ENCODE results near the gene KCTD4.

GRCh38 chr13:45178349-45179162 is 22.3 kb downstream of the KCTD4 start:
- no peak for TF ChIP-seq CTCF (IDR thresholded peaks at IDR 0.05; ENCODE audit: extremely low read depth in 1 of 2, insufficient read depth in 1 of 2, low read depth in 1 of 2, low read length in 2 of 2)
- no peak for TF ChIP-seq FOS (IDR thresholded peaks at IDR 0.05; ENCODE audit: borderline replicate concordance, insufficient read depth, low read length)
- no peak for TF ChIP-seq EZH2 (IDR thresholded peaks at IDR 0.05; ENCODE audit: borderline replicate concordance, low read depth, low read length, severe bottlenecking)
- TF ChIP-seq MYC (IDR thresholded peaks at IDR 0.05; ENCODE audit: low read depth, low read length) = no peak
- TF ChIP-seq POLR2AphosphoS5 (IDR thresholded peaks at IDR 0.05; ENCODE audit: insufficient read depth, low read depth, low read length) = no peak
